ENCODE results near the gene LY6G5B. TPM values are rescaled to one million over a fixed set of nuclear protein-coding genes. Genes with fewer than 3 reads are reported as not detected.

Gene LY6G5B
- total and polyA plus RNA-seq, 2 of the 4 experiments (the other 2 are of a cell fraction): 2.2 to 13.6 TPM

DNA sequence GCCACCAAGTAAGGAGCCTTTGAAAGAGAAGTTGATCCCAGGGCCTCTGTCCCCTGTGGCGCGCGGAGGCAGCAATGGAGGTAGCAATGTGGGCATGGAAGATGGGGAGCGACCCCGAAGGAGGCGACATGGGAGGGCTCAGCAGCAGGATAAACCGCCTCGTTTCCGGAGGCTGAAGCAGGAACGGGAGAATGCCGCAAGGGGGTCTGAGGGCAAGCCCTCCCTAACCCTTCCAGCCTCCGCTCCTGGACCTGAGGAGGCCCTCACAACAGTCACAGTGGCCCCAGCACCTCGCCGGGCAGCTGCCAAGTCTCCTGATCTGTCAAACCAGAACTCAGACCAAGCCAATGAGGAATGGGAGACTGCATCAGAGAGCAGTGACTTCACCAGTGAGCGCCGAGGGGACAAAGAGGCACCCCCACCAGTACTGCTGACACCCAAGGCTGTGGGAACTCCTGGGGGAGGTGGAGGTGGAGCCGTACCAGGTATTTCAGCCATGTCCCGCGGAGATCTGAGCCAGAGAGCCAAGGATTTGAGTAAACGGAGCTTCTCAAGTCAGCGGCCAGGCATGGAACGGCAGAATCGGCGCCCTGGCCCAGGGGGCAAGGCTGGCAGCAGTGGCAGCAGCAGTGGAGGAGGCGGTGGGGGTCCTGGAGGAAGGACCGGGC lies 37.4 kb upstream of the LY6G5B start:
- WGBS, 2 experiments (ENCODE audit: extremely low coverage in 2 of 2, insufficient read length in 1 of 2): 89% methylated on average over 14 of the region's 26 CpGs; no CpG with 5 or more reads in 1 of the 2 experiments
- no TSS peak for BruUV-seq (replicated peaks)
- Histone ChIP-seq H3K36me3 (ENCODE audit: control insufficient read depth, insufficient read depth, low read length) (peaks cover 93% of the 10 kb centered on the region), H4K5ac (ENCODE audit: low read depth, low read length) (no peak overlapping the region), H3K4me2 (ENCODE audit: low read depth, low read length) (no peak overlapping the region), H3K4ac (ENCODE audit: low read depth, low read length) (no peak overlapping the region), H3K14ac (replicated peaks; ENCODE audit: low read depth, low read length) (no peak overlapping the region), H2AK9ac (replicated peaks; ENCODE audit: low read depth, low read length, poor library complexity) (peak overlapping the region; percentile 15), H2BK120ac (ENCODE audit: low read depth, low read length) (no peak overlapping the region), H4K8ac (ENCODE audit: low read depth in 2 of 2, low read length in 2 of 2) (no peak overlapping the region), H4K20me1 (ENCODE audit: insufficient read depth, low read length) (peaks cover 26% of the 10 kb centered on the region), H3K79me1 (ENCODE audit: low read depth in 1 of 2, low read length in 2 of 2) (peaks cover 35 to 57% of the 10 kb centered on the region in 2 experiments), H3K9me1 (ENCODE audit: insufficient read depth, low read length) (no peaks in the 10 kb centered on the region), H3K4me1 (ENCODE audit: control insufficient read depth, insufficient read depth, low read length) (no peaks in the 10 kb centered on the region), H3K27me3 (ENCODE audit: control insufficient read depth, insufficient read depth, low read length) (no peaks in the 10 kb centered on the region), H4K91ac (ENCODE audit: insufficient read depth, low read depth, low read length) (no peak overlapping the region), H3K18ac (ENCODE audit: low read depth, low read length) (no peak overlapping the region), H3K9me3 (ENCODE audit: control insufficient read depth, insufficient read depth, low read length) (no peaks in the 10 kb centered on the region), H2BK15ac (ENCODE audit: low read depth, low read length) (no peak overlapping the region), H2AK5ac (ENCODE audit: low read depth, low read length) (no peak overlapping the region), H3K23ac (ENCODE audit: low read depth, low read length) (no peak overlapping the region), H3K4me3 (ENCODE audit: insufficient read depth, low read depth, low read length) (no peak overlapping the region), H2BK20ac (ENCODE audit: low read depth, low read length) (no peak overlapping the region), H2AFZ (replicated peaks; ENCODE audit: low read length, poor library complexity) (peak overlapping the region; percentile 13), H2BK5ac (ENCODE audit: low read depth, low read length, poor library complexity, severe bottlenecking) (no peak overlapping the region), H3K56ac (ENCODE audit: extremely low read depth, insufficient read depth, low read length) (no peak overlapping the region), H3K27ac (ENCODE audit: insufficient read depth, low read length) (no peak overlapping the region), H3K9ac (ENCODE audit: low read depth, low read length) (no peak overlapping the region)
- in situ Hi-C loops (cut with MboI; ENCODE audit: low sequenced_read_pairs): no loop called here
- DNase-seq (no peak), ATAC-seq (ENCODE audit: low read depth) (no peak)
- intact Hi-C loops (cut with micrococcal nuclease): no loop called here
- TF ChIP-seq CTCF (conservative IDR thresholded peaks at IDR 0.05; ENCODE audit: low read depth, low read length) (no peak), RAD21 (IDR thresholded peaks at IDR 0.05; ENCODE audit: low read length) (no peak), POLR2A (IDR thresholded peaks at IDR 0.05; ENCODE audit: low read depth, low read length) (no peak), MXI1 (IDR thresholded peaks at IDR 0.05; ENCODE audit: borderline replicate concordance, low read depth, low read length) (no peak), RCOR1 (IDR thresholded peaks at IDR 0.05; ENCODE audit: insufficient replicate concordance, low read length) (no peak), RFX5 (IDR thresholded peaks at IDR 0.05; ENCODE audit: low read depth, low read length) (no peak), CHD1 (IDR thresholded peaks at IDR 0.05; ENCODE audit: low read depth, low read length) (no peak), FOS (IDR thresholded peaks at IDR 0.05; ENCODE audit: low read depth, low read length) (no peak), BHLHE40 (IDR thresholded peaks at IDR 0.05; ENCODE audit: low read depth, low read length) (no peak), NFE2L2 (IDR thresholded peaks at IDR 0.05; ENCODE audit: low read depth, low read length) (no peak), MAFK (IDR thresholded peaks at IDR 0.05; ENCODE audit: low read depth, low read length) (no peak), SMC3 (IDR thresholded peaks at IDR 0.05; ENCODE audit: low read depth, low read length) (no peak)
- TF ChIP-seq, protein P1, sequence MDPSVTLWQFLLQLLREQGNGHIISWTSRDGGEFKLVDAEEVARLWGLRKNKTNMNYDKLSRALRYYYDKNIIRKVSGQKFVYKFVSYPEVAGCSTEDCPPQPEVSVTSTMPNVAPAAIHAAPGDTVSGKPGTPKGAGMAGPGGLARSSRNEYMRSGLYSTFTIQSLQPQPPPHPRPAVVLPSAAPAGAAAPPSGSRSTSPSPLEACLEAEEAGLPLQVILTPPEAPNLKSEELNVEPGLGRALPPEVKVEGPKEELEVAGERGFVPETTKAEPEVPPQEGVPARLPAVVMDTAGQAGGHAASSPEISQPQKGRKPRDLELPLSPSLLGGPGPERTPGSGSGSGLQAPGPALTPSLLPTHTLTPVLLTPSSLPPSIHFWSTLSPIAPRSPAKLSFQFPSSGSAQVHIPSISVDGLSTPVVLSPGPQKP (IDR thresholded peaks at IDR 0.05; ENCODE audit: borderline replicate concordance, low read depth, low read length): no peak
- ChIA-PET POLR2A (ENCODE audit: unreplicated experiment) (no interaction called here), CTCF (no interaction called here)
- dilution Hi-C loops (cut with HindIII; ENCODE audit: low sequenced_read_pairs, unreplicated experiment): no loop called here

Measured in IMR-90 (cell line).